UCSD-AML1 (cell line): ENCODE results near the gene NPR3.
"Not testable (repeated sequence)": the region's sequence is repeated elsewhere in the genome, so short reads cannot be mapped to it uniquely, and the experiment has no call there.

Experiments used
- DNase-seq: peaks from one replicate; lab custom pipeline; 2025; ENCODE audit not compliant: unreplicated experiment; lab: John Stamatoyannopoulos, UW

The NPR3 gene

GRCh38 chr5:32760091-32760509, 49.0 kb downstream of the NPR3 start:
- no peak for DNase-seq

- DNase-seq: no peak
These were observed 54.1 kb downstream of the NPR3 start for GRCh38 chr5:32765266-32765665.

- DNase-seq: no peak
These were observed 56.9 kb downstream of the NPR3 start for GRCh38 chr5:32767948-32768467.

- no peak for DNase-seq
These were observed 58.6 kb downstream of the NPR3 start for GRCh38 chr5:32769711-32770110.

- no peak for DNase-seq
These were observed 59.3 kb downstream of the NPR3 start for GRCh38 chr5:32770444-32770843.

- DNase-seq: no peak
These were observed 59.9 kb downstream of the NPR3 start for GRCh38 chr5:32771037-32771436.

GRCh38 chr5:32773944-32774343, 62.8 kb downstream of the NPR3 start:
- no peak for DNase-seq

- no peak for DNase-seq
These were observed 65.1 kb downstream of the NPR3 start for GRCh38 chr5:32776200-32776599.

- no peak for DNase-seq
These were observed 66.1 kb downstream of the NPR3 start for GRCh38 chr5:32777222-32777621.

GRCh38 chr5:32777733-32778132, 66.6 kb downstream of the NPR3 start:
- no peak for DNase-seq

- no peak for DNase-seq
These were observed 67.3 kb downstream of the NPR3 start for GRCh38 chr5:32778403-32778802.

- no peak for DNase-seq
These were observed 68.8 kb downstream of the NPR3 start for GRCh38 chr5:32779754-32780415.

GRCh38 chr5:32780508-32780919, 69.4 kb downstream of the NPR3 start:
- DNase-seq: no peak

- DNase-seq: no peak
These were observed 72.5 kb downstream of the NPR3 start for GRCh38 chr5:32783661-32784060.

- no peak for DNase-seq
These were observed 74.6 kb downstream of the NPR3 start for GRCh38 chr5:32785611-32786254.

GRCh38 chr5:32786311-32786710, 75.2 kb downstream of the NPR3 start:
- DNase-seq: no peak

- DNase-seq: no peak
These were observed 79.4 kb downstream of the NPR3 start for GRCh38 chr5:32790411-32790951.

GRCh38 chr5:32791536-32792243, 80.6 kb downstream of the NPR3 start:
- DNase-seq: no peak

GRCh38 chr5:32794086-32794485, 83.0 kb downstream of the NPR3 start:
- peak; percentile 21 for DNase-seq

- no peak for DNase-seq
These were observed 91.6 kb downstream of the NPR3 start for GRCh38 chr5:32802764-32803163.

- DNase-seq: no peak
These were observed 92.5 kb downstream of the NPR3 start for GRCh38 chr5:32803656-32804055.

GRCh38 chr5:32805462-32805861, 94.3 kb downstream of the NPR3 start:
- DNase-seq: not testable (repeated sequence)
